Stimulated activated CD8-positive, alpha-beta memory T cell treated with anti-CD3 and anti-CD28 coated beads, Interleukin-7, amount 100 ng/mL, for 1 hour (primary cell): ENCODE measurements around the gene C10orf71.

ENCODE experiments used
- DNase-seq, 2 donors: peaks; one replicate each; pipeline ENCODE4 v3.0.0-alpha.2; 2020; ENCODE audit warnings: low read depth in 2 of 2

Gene C10orf71

DNA sequence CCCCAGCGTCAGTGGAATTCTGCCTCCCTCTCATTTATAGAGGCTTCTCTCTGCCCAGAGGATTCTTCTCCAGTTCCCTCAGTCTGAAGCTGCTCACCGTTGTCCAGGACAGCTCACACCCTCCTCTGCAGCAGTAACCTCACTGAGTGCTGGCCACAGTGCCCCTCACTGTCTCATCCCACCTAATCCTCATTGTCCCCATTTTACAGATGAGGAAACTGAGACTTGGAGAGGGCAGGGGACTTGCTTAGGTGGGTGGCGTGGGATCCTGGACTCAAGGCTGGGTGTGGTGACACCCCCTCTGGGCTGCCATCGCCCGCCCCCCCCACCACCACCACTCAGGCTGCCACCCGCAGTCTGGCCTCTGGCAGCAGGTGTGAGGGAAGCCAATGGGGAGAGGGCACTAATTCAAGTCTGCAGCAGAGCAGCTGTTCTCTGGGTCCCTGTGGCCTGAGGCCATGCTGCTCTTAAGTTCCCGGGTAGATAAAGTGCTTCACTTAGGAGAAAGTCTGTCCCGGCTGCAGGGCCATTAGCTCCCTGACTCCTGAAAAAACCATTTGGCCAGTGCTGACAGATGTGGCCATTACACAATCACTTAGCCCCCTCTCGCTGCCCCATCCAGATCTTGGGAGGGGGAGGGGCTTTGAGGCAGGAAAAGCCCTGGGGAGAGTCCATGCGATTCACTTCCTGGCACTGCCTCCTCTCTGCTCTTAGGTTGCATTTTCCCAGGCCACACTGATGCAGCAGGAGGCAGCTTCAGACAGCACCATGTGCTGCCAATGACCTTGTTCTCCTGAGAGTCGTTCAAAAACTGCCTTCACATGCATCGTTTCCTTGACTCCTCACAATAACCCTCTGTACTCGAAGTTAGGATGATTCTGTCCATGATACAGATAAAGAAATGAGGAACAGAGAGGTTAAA, 60.6 kb downstream of the C10orf71 start:
- DNase-seq = no peak

- no peak for DNase-seq
These were observed 61.6 kb downstream of the C10orf71 start for GRCh38 chr10:49360271-49361177.

GRCh38 chr10:49361178-49361554, 62.2 kb downstream of the C10orf71 start:
- no peak for DNase-seq

DNA sequence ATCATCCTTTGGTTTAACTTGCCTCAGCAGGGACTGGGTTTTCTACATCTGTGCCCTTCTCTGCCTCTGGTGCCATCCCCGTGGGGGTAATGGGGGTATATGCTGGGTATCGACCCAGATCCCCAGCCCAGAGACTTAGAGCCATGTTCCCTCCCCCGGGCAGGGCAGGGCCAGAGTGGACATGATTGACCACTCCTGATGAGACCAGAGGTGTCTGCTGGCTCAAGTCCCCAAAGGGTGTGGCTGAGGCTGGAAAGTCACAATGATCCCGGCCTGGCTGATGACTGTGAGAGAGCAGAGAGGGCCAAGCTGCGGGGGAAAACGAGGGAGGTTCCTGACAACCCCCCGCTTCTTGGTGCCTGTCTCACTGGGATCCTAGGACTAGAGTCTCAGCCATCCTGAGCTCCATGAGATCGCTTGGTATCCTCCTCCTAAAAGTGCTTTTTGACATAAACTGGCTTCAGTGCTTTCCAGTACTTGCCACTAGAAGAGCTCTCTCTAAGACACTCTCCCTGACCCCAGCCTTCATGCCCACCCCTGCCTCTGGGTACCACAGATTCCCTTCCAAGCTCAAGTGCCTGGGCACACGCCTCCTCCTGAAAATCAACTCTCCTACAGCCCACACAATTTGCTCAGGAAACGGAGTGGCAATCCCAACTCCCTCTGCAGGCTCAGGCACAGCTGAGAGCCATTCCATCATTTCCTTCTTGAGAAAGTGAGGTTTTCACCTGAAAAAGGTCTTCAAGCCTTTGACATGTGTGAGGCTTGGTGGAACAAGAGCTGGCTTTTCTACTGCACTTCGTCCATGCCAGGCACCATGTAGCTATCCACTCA, 63.0 kb downstream of the C10orf71 start:
- DNase-seq = no peak

DNA sequence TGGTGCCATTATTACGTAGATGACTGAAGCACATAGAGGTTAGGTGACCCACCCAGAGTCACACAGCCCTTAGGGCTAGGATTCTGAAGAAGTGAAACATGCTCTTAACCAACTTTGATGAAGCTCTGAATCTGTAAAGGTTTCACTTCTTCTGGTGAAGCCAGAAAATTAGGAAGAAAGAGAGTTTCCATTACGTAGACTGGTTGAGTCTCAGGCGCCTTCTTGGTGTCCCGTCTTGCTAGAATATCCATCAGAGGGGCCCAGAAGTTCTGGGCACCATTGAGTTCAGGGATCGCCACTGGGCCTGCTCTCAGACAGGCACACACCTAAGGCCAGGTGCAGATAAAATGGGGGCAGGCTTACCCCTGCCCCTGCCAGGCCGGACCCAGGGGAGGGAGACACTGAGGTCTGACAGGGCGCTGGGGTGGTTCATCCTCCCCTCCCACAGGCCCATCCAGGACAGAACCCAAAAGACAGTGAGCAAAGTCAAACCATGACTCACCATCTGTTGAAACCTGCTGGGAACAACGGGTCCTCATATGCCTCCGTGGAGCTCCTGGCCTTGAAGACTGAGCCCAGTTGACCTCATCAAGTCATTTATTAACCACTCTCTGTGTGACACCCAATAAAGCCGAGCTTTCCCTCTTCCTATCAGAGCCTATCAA, 63.8 kb downstream of the C10orf71 start:
- no peak for DNase-seq

DNA sequence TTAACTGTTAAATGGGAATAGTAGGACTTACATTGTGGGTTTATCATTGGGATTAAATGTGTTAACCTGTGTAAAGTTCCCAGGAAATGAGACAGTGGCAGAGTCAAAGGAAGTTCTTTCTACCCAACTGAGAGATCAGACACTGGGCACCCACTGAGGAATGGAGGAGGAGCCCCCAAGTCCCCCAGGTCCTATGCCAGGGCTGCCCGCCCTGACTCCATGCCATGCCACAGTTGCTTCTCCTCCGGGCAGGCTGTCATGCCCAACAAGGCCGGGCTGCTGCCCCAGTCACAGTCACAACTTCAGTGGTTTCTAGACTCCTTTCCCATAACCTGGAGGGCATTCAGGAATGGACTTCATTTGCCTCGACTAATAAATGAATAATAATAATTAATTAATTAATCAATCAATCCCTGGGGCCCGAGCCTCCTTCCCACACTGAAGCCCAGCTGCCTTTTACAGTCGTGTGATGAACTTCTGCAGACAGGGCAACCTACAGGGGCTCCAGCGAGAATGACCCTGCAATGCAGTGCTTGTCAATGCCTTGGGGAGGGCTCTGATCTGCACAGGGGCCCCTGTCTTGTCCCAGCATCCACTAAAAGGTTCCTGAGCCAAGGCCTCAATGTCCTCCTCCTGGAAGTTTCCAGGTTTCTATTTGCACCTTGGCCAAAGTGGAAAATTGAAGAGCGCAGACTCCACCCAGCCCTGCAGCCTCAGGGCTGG, 64.5 kb downstream of the C10orf71 start:
- no peak for DNase-seq

GRCh38 chr10:49364051-49364450, 65.1 kb downstream of the C10orf71 start:
- no peak for DNase-seq

DNA sequence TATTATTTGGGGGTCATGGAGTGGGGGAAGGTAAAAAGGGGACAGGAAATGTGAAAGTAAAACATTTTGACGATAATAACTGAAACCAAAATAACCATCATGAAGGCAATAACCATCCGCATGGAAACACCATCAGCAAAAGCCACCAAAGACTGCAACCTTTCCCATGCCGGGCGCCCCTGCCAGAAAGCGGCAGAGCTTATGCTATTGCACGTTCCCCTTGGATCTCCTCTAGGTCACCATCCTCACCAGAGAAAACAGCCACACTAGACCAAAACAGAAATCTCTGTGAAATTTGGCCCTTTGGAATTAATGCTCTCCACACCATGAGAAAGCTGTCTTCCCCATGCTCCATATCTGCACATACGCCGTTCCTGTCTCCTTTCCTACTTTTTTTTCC, 65.8 kb downstream of the C10orf71 start:
- no peak for DNase-seq

DNA sequence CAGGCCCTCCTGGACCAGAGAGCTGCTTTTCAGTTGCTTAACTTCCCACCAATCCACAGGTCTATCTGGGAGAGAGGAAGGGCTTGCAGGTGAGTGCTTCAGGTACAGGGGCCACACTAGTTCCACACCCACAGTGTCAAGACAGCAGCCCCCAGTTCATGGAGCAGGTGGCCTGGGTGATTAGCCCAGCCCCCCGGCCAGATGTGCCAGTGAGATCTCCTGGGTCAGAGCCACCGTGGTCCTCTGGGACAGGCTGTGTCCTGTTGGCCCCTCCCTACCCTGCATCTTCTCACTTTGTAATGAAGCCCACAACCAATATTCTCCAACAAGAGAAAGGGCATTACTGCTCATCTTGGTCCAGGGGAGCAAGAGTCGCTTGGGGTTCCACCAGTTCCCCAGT, 66.3 kb downstream of the C10orf71 start:
- no peak for DNase-seq

GRCh38 chr10:49365675-49366415, 66.9 kb downstream of the C10orf71 start:
- DNase-seq = no peak

DNA sequence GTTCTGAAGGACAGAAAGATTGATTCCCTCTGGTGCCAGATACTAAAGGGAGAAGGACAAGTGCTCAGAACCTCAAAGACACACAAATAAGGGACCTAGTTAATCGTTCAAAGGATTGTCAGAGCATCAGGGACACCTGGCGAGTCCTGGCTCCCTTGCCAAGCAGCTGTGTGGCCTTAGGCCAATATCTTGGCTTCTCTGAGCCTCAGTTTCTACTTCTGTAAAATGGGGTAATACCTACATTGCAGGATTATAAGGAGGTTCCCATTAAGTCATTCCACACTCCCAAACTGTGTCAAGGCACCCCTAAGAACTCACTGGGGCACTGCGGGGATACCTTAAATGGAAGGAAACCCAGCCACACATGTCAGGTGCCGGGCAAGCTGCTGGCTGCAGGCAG, 67.5 kb downstream of the C10orf71 start:
- DNase-seq = no peak

GRCh38 chr10:49367600-49367999, 68.6 kb downstream of the C10orf71 start:
- DNase-seq = no peak

DNA sequence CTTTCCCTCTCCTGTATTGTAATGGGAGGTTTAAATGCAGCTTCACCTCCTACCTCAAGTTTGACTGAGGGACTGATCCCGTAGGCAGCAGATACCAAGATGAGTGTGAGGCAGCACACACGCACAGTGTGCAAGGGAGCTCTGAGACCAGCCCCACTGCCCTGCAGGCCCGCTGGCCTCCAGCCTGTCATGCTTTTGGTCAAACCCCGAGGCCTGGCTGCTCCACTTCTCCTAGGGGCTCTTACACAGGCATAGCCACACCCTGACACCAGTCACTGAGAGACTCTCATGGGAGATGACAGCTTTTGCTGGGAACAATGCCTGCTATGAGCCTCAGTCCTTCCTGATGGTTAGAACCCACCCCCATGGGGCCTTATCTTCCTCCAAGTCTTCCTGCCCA, 69.3 kb downstream of the C10orf71 start:
- no peak for DNase-seq

GRCh38 chr10:49369216-49370162, 70.5 kb downstream of the C10orf71 start:
- DNase-seq = no peak

- DNase-seq = no peak
These were observed 71.5 kb downstream of the C10orf71 start for GRCh38 chr10:49370326-49371100.

GRCh38 chr10:49371967-49372366, 73.0 kb downstream of the C10orf71 start:
- DNase-seq = no peak

DNA sequence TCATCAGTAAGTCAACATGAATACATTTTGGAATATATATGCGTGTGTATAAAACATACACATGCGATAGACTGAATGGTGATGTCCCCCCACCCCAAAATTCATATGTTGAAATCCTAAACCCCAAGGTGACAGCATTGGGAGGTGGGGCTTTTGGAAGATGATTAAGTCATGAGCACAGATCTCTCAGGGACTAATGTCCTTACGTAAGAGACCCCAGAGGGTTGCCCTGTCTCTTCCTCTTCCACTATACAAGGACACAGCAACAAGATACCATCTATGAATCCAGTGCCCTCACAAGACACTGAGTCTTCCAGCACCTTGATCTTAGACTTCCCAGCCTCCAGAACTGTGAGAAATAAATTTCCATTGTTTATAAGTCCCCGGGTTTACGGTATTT, 74.4 kb downstream of the C10orf71 start:
- no peak for DNase-seq

- no peak for DNase-seq
These were observed 75.8 kb downstream of the C10orf71 start for GRCh38 chr10:49374740-49375139.
